GM12873 (cell line): ENCODE measurements around the gene ZCCHC7.

ENCODE experiments used
- CTCF ChIP-seq: IDR thresholded peaks from 2 replicates; pipeline ENCODE4 v1.5.1; 2012; ENCODE audit warnings: low read depth, mild to moderate bottlenecking, moderate library complexity, low read length, control low read depth; ENCODE audit not compliant: insufficient read depth; ENCODE audit errors: missing control alignments

ZCCHC7 gene

GRCh38 chr9:37198039-37198729 is 77.8 kb downstream of the ZCCHC7 start:
- no peak for TF ChIP-seq CTCF

- TF ChIP-seq CTCF: no peak
Observed at GRCh38 chr9:37198831-37199230, 78.5 kb downstream of the ZCCHC7 start.

GRCh38 chr9:37200433-37201005 is 80.1 kb downstream of the ZCCHC7 start:
- no peak for TF ChIP-seq CTCF

- no peak for TF ChIP-seq CTCF
Observed at GRCh38 chr9:37201581-37201980, 81.2 kb downstream of the ZCCHC7 start.

- no peak for TF ChIP-seq CTCF
Observed at GRCh38 chr9:37202091-37202490, 81.7 kb downstream of the ZCCHC7 start.

GRCh38 chr9:37206121-37206620 is 85.8 kb downstream of the ZCCHC7 start:
- no peak for TF ChIP-seq CTCF

- peak; percentile 31 for TF ChIP-seq CTCF
Observed at GRCh38 chr9:37209431-37210386, 89.3 kb downstream of the ZCCHC7 start.
